Stimulated activated memory B cell treated with anti-CD40 and anti-IgM and Interleukin-4, amounts not matched to agents 10 μg/mL and 1 μg/mL and 100 μg/mL, for 72 hours (primary cell): Measurements from ENCODE around the gene EYS.
"Not testable (repeated sequence)": the region's sequence is repeated elsewhere in the genome, so short reads cannot be mapped to it uniquely, and the experiment has no call there.

Experiments
- ATAC-seq: fragments of 150-1000 bp; cut with Tn5 transposase; 2 replicates; pipeline ENCODE4 v1.10.0; 2021
- H3K27ac Mint-ChIP-seq: one replicate; pipeline ENCODE4 v1.8.0; 2022; ENCODE audit warnings: mild to moderate bottlenecking, mixed read lengths
- H3K27me3 Mint-ChIP-seq: one replicate; pipeline ENCODE4 v1.8.0; 2022; ENCODE audit warnings: mixed read lengths
- H3K36me3 Mint-ChIP-seq: one replicate; pipeline ENCODE4 v1.8.0; 2022; ENCODE audit warnings: mixed read lengths
- H3K4me1 Mint-ChIP-seq: one replicate; pipeline ENCODE4 v1.8.0; 2022; ENCODE audit warnings: mixed read lengths
- H3K4me3 Mint-ChIP-seq: one replicate; pipeline ENCODE4 v1.8.0; 2022; ENCODE audit warnings: mild to moderate bottlenecking, moderate library complexity, mixed read lengths
- H3K9me3 Mint-ChIP-seq: one replicate; pipeline ENCODE4 v1.8.0; 2022; ENCODE audit warnings: mixed read lengths

EYS gene

GRCh38 chr6:64034291-64034690, 1672.7 kb downstream of the EYS start:
- Mint-ChIP-seq H3K27me3 (no peaks in the 10 kb centered on the region), H3K9me3 (peaks cover 6% of the 10 kb centered on the region), H3K27ac (no peak overlapping the region), H3K36me3 (no peaks in the 10 kb centered on the region), H3K4me1 (no peaks in the 10 kb centered on the region), H3K4me3 (no peak overlapping the region)
- ATAC-seq: no peak

GRCh38 chr6:64030950-64031618, 1675.9 kb downstream of the EYS start:
- H3K36me3 Mint-ChIP-seq, H3K27me3 Mint-ChIP-seq, H3K4me1 Mint-ChIP-seq, ATAC-seq, H3K27ac Mint-ChIP-seq, H3K9me3 Mint-ChIP-seq, H3K4me3 Mint-ChIP-seq: not testable (repeated sequence)

- no peak overlapping the region for H3K27ac Mint-ChIP-seq
- no peaks in the 10 kb centered on the region for H3K36me3 Mint-ChIP-seq
- ATAC-seq: no peak
- H3K27me3 Mint-ChIP-seq: no peaks in the 10 kb centered on the region
- H3K9me3 Mint-ChIP-seq: peaks cover 7% of the 10 kb centered on the region
- no peaks in the 10 kb centered on the region for H3K4me1 Mint-ChIP-seq
- no peak overlapping the region for H3K4me3 Mint-ChIP-seq
Observed at GRCh38 chr6:64023693-64024092, 1683.3 kb downstream of the EYS start.

- no peaks in the 10 kb centered on the region for H3K4me1 Mint-ChIP-seq
- no peak for ATAC-seq
- no peaks in the 10 kb centered on the region for H3K9me3 Mint-ChIP-seq
- H3K36me3 Mint-ChIP-seq: no peaks in the 10 kb centered on the region
- no peak overlapping the region for H3K4me3 Mint-ChIP-seq
- H3K27ac Mint-ChIP-seq: no peak overlapping the region
- no peaks in the 10 kb centered on the region for H3K27me3 Mint-ChIP-seq
Observed at GRCh38 chr6:64014595-64014994, 1692.4 kb downstream of the EYS start.

- ATAC-seq: no peak
- H3K27me3 Mint-ChIP-seq: no peaks in the 10 kb centered on the region
- no peaks in the 10 kb centered on the region for H3K9me3 Mint-ChIP-seq
- no peak overlapping the region for H3K27ac Mint-ChIP-seq
- no peak overlapping the region for H3K4me3 Mint-ChIP-seq
- H3K36me3 Mint-ChIP-seq: no peaks in the 10 kb centered on the region
- no peaks in the 10 kb centered on the region for H3K4me1 Mint-ChIP-seq
Observed at GRCh38 chr6:64013011-64013410, 1694.0 kb downstream of the EYS start.

GRCh38 chr6:64012351-64013001, 1694.5 kb downstream of the EYS start:
- no peaks in the 10 kb centered on the region for H3K27me3 Mint-ChIP-seq
- H3K36me3 Mint-ChIP-seq: no peaks in the 10 kb centered on the region
- H3K27ac Mint-ChIP-seq: no peak overlapping the region
- no peak overlapping the region for H3K4me3 Mint-ChIP-seq
- H3K4me1 Mint-ChIP-seq: no peaks in the 10 kb centered on the region
- ATAC-seq: no peak
- H3K9me3 Mint-ChIP-seq: peaks cover 3% of the 10 kb centered on the region

- ATAC-seq: no peak
- no peak overlapping the region for H3K4me3 Mint-ChIP-seq
- no peaks in the 10 kb centered on the region for H3K27me3 Mint-ChIP-seq
- no peaks in the 10 kb centered on the region for H3K4me1 Mint-ChIP-seq
- H3K36me3 Mint-ChIP-seq: no peaks in the 10 kb centered on the region
- H3K9me3 Mint-ChIP-seq: peaks cover 6% of the 10 kb centered on the region
- no peak overlapping the region for H3K27ac Mint-ChIP-seq
Observed at GRCh38 chr6:64010666-64011065, 1696.4 kb downstream of the EYS start.

GRCh38 chr6:64010010-64010409, 1697.0 kb downstream of the EYS start:
- no peaks in the 10 kb centered on the region for H3K36me3 Mint-ChIP-seq
- no peaks in the 10 kb centered on the region for H3K4me1 Mint-ChIP-seq
- no peaks in the 10 kb centered on the region for H3K27me3 Mint-ChIP-seq
- no peak overlapping the region for H3K4me3 Mint-ChIP-seq
- no peak for ATAC-seq
- H3K9me3 Mint-ChIP-seq: peaks cover 6% of the 10 kb centered on the region
- H3K27ac Mint-ChIP-seq: no peak overlapping the region

GRCh38 chr6:64006246-64006645, 1700.8 kb downstream of the EYS start:
- H3K27ac Mint-ChIP-seq: no peak overlapping the region
- H3K36me3 Mint-ChIP-seq: no peaks in the 10 kb centered on the region
- H3K4me3 Mint-ChIP-seq: no peak overlapping the region
- no peaks in the 10 kb centered on the region for H3K27me3 Mint-ChIP-seq
- no peak for ATAC-seq
- peaks cover 8% of the 10 kb centered on the region for H3K9me3 Mint-ChIP-seq
- no peaks in the 10 kb centered on the region for H3K4me1 Mint-ChIP-seq

- Mint-ChIP-seq H3K27me3 (no peaks in the 10 kb centered on the region), H3K36me3 (no peaks in the 10 kb centered on the region), H3K9me3 (peaks cover 2% of the 10 kb centered on the region), H3K4me3 (no peak overlapping the region), H3K4me1 (no peaks in the 10 kb centered on the region), H3K27ac (no peak overlapping the region)
- ATAC-seq: no peak
Observed at GRCh38 chr6:64000818-64001491, 1706.1 kb downstream of the EYS start.

GRCh38 chr6:63999613-64000012, 1707.4 kb downstream of the EYS start:
- Mint-ChIP-seq H3K4me3 (no peak overlapping the region), H3K4me1 (no peaks in the 10 kb centered on the region), H3K36me3 (no peaks in the 10 kb centered on the region), H3K27ac (no peak overlapping the region), H3K9me3 (peaks cover 4% of the 10 kb centered on the region), H3K27me3 (no peaks in the 10 kb centered on the region)
- ATAC-seq: no peak

GRCh38 chr6:63998991-63999390, 1708.0 kb downstream of the EYS start:
- ATAC-seq: no peak
- H3K27ac Mint-ChIP-seq: no peak overlapping the region
- H3K4me1 Mint-ChIP-seq: no peaks in the 10 kb centered on the region
- no peak overlapping the region for H3K4me3 Mint-ChIP-seq
- peaks cover 3% of the 10 kb centered on the region for H3K9me3 Mint-ChIP-seq
- H3K36me3 Mint-ChIP-seq: no peaks in the 10 kb centered on the region
- no peaks in the 10 kb centered on the region for H3K27me3 Mint-ChIP-seq

- no peaks in the 10 kb centered on the region for H3K36me3 Mint-ChIP-seq
- H3K27ac Mint-ChIP-seq: no peak overlapping the region
- H3K27me3 Mint-ChIP-seq: no peaks in the 10 kb centered on the region
- peaks cover 3% of the 10 kb centered on the region for H3K9me3 Mint-ChIP-seq
- no peak overlapping the region for H3K4me3 Mint-ChIP-seq
- ATAC-seq: no peak
- no peaks in the 10 kb centered on the region for H3K4me1 Mint-ChIP-seq
Observed at GRCh38 chr6:63997734-63998133, 1709.3 kb downstream of the EYS start.

GRCh38 chr6:63997221-63997620, 1709.8 kb downstream of the EYS start:
- ATAC-seq: no peak
- Mint-ChIP-seq H3K27me3 (no peaks in the 10 kb centered on the region), H3K27ac (no peak overlapping the region), H3K4me1 (no peaks in the 10 kb centered on the region), H3K36me3 (no peaks in the 10 kb centered on the region), H3K4me3 (no peak overlapping the region), H3K9me3 (peaks cover 3% of the 10 kb centered on the region)

- H3K9me3 Mint-ChIP-seq: no peaks in the 10 kb centered on the region
- H3K36me3 Mint-ChIP-seq: no peaks in the 10 kb centered on the region
- H3K4me3 Mint-ChIP-seq: no peak overlapping the region
- H3K27ac Mint-ChIP-seq: no peak overlapping the region
- H3K4me1 Mint-ChIP-seq: no peaks in the 10 kb centered on the region
- ATAC-seq: no peak
- no peaks in the 10 kb centered on the region for H3K27me3 Mint-ChIP-seq
Observed at GRCh38 chr6:63985223-63985622, 1721.8 kb downstream of the EYS start.

- H3K27me3 Mint-ChIP-seq: no peaks in the 10 kb centered on the region
- no peaks in the 10 kb centered on the region for H3K36me3 Mint-ChIP-seq
- H3K9me3 Mint-ChIP-seq: no peaks in the 10 kb centered on the region
- no peak overlapping the region for H3K27ac Mint-ChIP-seq
- ATAC-seq: no peak
- no peaks in the 10 kb centered on the region for H3K4me1 Mint-ChIP-seq
- no peak overlapping the region for H3K4me3 Mint-ChIP-seq
Observed at GRCh38 chr6:63975699-63976098, 1731.3 kb downstream of the EYS start.
